Measurements from ENCODE around the gene PDE5A.
"Not testable (repeated sequence)": the region's sequence is repeated elsewhere in the genome, so short reads cannot be mapped to it uniquely, and the experiment has no call there.

The PDE5A gene

GRCh38 chr4:119659576-119659975, 31.0 kb upstream of the PDE5A start:
- Histone ChIP-seq H3K36me3 (replicated peaks) (no peaks in the 10 kb centered on the region), H3K4me1 (peaks cover 3% of the 10 kb centered on the region; the same call in 1 of the 2 replicates), H3K27me3 (ENCODE audit: low read depth) (no peaks in the 10 kb centered on the region), H3K9me3 (no peaks in the 10 kb centered on the region), H3K4me3 (no peak overlapping the region)
- in situ Hi-C loops (cut with MboI; ENCODE audit: low sequenced_read_pairs) = no loop called here
- DNase-seq (ENCODE audit: low spot score in 2 of 2) = peak; percentile 25 to 73

- Histone ChIP-seq H3K36me3 (replicated peaks) (no peaks in the 10 kb centered on the region), H3K4me3 (no peak overlapping the region), H3K9me3 (no peaks in the 10 kb centered on the region), H3K4me1 (0 out of 2 replicates have a peak, but pooled peaks cover 3% of the 10 kb centered on the region), H3K27me3 (ENCODE audit: low read depth) (no peaks in the 10 kb centered on the region)
- DNase-seq (ENCODE audit: low spot score in 2 of 2) = no peak
- in situ Hi-C loops (cut with MboI; ENCODE audit: low sequenced_read_pairs) = no loop called here
These were observed 28.6 kb upstream of the PDE5A start for GRCh38 chr4:119657111-119657611.

GRCh38 chr4:119656342-119656741, 27.7 kb upstream of the PDE5A start:
- no peak overlapping the region for H3K4me3 ChIP-seq
- no peaks in the 10 kb centered on the region for H3K9me3 ChIP-seq
- in situ Hi-C loops (cut with MboI; ENCODE audit: low sequenced_read_pairs) = no loop called here
- H3K4me1 ChIP-seq = 0 out of 2 replicates have a peak, but pooled peaks cover 3% of the 10 kb centered on the region
- no peaks in the 10 kb centered on the region for H3K36me3 ChIP-seq (replicated peaks)
- H3K27me3 ChIP-seq (ENCODE audit: low read depth) = no peaks in the 10 kb centered on the region
- no peak for DNase-seq (ENCODE audit: low spot score in 2 of 2)

GRCh38 chr4:119655111-119655837, 26.7 kb upstream of the PDE5A start:
- Histone ChIP-seq H3K9me3 (no peaks in the 10 kb centered on the region), H3K36me3 (replicated peaks) (no peaks in the 10 kb centered on the region), H3K27me3 (ENCODE audit: low read depth) (no peaks in the 10 kb centered on the region), H3K4me3 (no peak overlapping the region), H3K4me1 (0 out of 2 replicates have a peak, but pooled peaks cover 3% of the 10 kb centered on the region)
- in situ Hi-C loops (cut with MboI; ENCODE audit: low sequenced_read_pairs) = no loop called here
- DNase-seq (ENCODE audit: low spot score in 2 of 2) = no peak

GRCh38 chr4:119653990-119654389, 25.4 kb upstream of the PDE5A start:
- H3K4me1 ChIP-seq = no peaks in the 10 kb centered on the region
- H3K4me3 ChIP-seq = no peak overlapping the region
- H3K9me3 ChIP-seq = no peaks in the 10 kb centered on the region
- in situ Hi-C loops (cut with MboI; ENCODE audit: low sequenced_read_pairs) = no loop called here
- no peak for DNase-seq (ENCODE audit: low spot score in 2 of 2)
- no peaks in the 10 kb centered on the region for H3K27me3 ChIP-seq (ENCODE audit: low read depth)
- H3K36me3 ChIP-seq (replicated peaks) = no peaks in the 10 kb centered on the region

- no peaks in the 10 kb centered on the region for H3K4me1 ChIP-seq
- no peak overlapping the region for H3K4me3 ChIP-seq
- in situ Hi-C loops (cut with MboI; ENCODE audit: low sequenced_read_pairs) = no loop called here
These were observed 24.4 kb upstream of the PDE5A start for GRCh38 chr4:119652998-119653397.

GRCh38 chr4:119648398-119648797, 19.8 kb upstream of the PDE5A start:
- no peak overlapping the region for H3K4me3 ChIP-seq
- H3K36me3 ChIP-seq (replicated peaks) = no peaks in the 10 kb centered on the region
- no peak for DNase-seq (ENCODE audit: low spot score in 2 of 2)
- H3K9me3 ChIP-seq = no peaks in the 10 kb centered on the region
- H3K27me3 ChIP-seq (ENCODE audit: low read depth) = no peaks in the 10 kb centered on the region
- in situ Hi-C loops (cut with MboI; ENCODE audit: low sequenced_read_pairs) = loop anchor here (25.0 kb wide), 1 partner anchor 389 kb away; no protein-coding TSS in a partner anchor
- no peaks in the 10 kb centered on the region for H3K4me1 ChIP-seq

More at GRCh38 chr4:119652998-119653397, 24.4 kb upstream of the PDE5A start:
- no peak for DNase-seq (ENCODE audit: low spot score in 2 of 2)
- Histone ChIP-seq H3K27me3 (ENCODE audit: low read depth) (no peaks in the 10 kb centered on the region), H3K9me3 (no peaks in the 10 kb centered on the region), H3K36me3 (replicated peaks) (no peaks in the 10 kb centered on the region)

GRCh38 chr4:119647558-119647957, 19.0 kb upstream of the PDE5A start:
- no peak overlapping the region for H3K4me3 ChIP-seq
- no peaks in the 10 kb centered on the region for H3K9me3 ChIP-seq
- no peaks in the 10 kb centered on the region for H3K36me3 ChIP-seq (replicated peaks)
- in situ Hi-C loops (cut with MboI; ENCODE audit: low sequenced_read_pairs) = loop anchor here (25.0 kb wide), 1 partner anchor 390 kb away; no protein-coding TSS in a partner anchor
- no peaks in the 10 kb centered on the region for H3K27me3 ChIP-seq (ENCODE audit: low read depth)
- DNase-seq (ENCODE audit: low spot score in 2 of 2) = no peak
- H3K4me1 ChIP-seq = no peaks in the 10 kb centered on the region

- Histone ChIP-seq H3K36me3 (replicated peaks) (no peaks in the 10 kb centered on the region), H3K4me3 (no peak overlapping the region), H3K9me3 (no peaks in the 10 kb centered on the region), H3K27me3 (ENCODE audit: low read depth) (no peaks in the 10 kb centered on the region), H3K4me1 (no peaks in the 10 kb centered on the region)
- no peak for DNase-seq (ENCODE audit: low spot score in 2 of 2)
- in situ Hi-C loops (cut with MboI; ENCODE audit: low sequenced_read_pairs) = loop anchor here (25.0 kb wide), 1 partner anchor 391 kb away; no protein-coding TSS in a partner anchor
These were observed 17.9 kb upstream of the PDE5A start for GRCh38 chr4:119646347-119647071.

GRCh38 chr4:119643306-119644042, 14.9 kb upstream of the PDE5A start:
- no peaks in the 10 kb centered on the region for H3K27me3 ChIP-seq (ENCODE audit: low read depth)
- no peak overlapping the region for H3K4me3 ChIP-seq
- no peak for DNase-seq (ENCODE audit: low spot score in 2 of 2)
- in situ Hi-C loops (cut with MboI; ENCODE audit: low sequenced_read_pairs) = loop anchor here (25.0 kb wide), 1 partner anchor 394 kb away; no protein-coding TSS in a partner anchor
- no peaks in the 10 kb centered on the region for H3K4me1 ChIP-seq
- no peaks in the 10 kb centered on the region for H3K36me3 ChIP-seq (replicated peaks)
- H3K9me3 ChIP-seq = no peaks in the 10 kb centered on the region

GRCh38 chr4:119641765-119642164, 13.2 kb upstream of the PDE5A start:
- Histone ChIP-seq H3K36me3 (replicated peaks) (no peaks in the 10 kb centered on the region), H3K4me1 (no peaks in the 10 kb centered on the region), H3K4me3 (no peak overlapping the region), H3K9me3 (no peaks in the 10 kb centered on the region), H3K27me3 (ENCODE audit: low read depth) (no peaks in the 10 kb centered on the region)
- DNase-seq (ENCODE audit: low spot score in 2 of 2) = no peak
- in situ Hi-C loops (cut with MboI; ENCODE audit: low sequenced_read_pairs) = loop anchor here (25.0 kb wide), 1 partner anchor 396 kb away; no protein-coding TSS in a partner anchor

- in situ Hi-C loops (cut with MboI; ENCODE audit: low sequenced_read_pairs) = loop anchor here (25.0 kb wide), 1 partner anchor 399 kb away; no protein-coding TSS in a partner anchor
- H3K36me3 ChIP-seq (replicated peaks) = no peaks in the 10 kb centered on the region
- H3K4me1 ChIP-seq = no peaks in the 10 kb centered on the region
- H3K27me3 ChIP-seq (ENCODE audit: low read depth) = no peaks in the 10 kb centered on the region; the same call in 1 of the 2 replicates
- no peak for DNase-seq (ENCODE audit: low spot score in 2 of 2)
- H3K9me3 ChIP-seq = no peaks in the 10 kb centered on the region
- no peak overlapping the region for H3K4me3 ChIP-seq
These were observed 9.8 kb upstream of the PDE5A start for GRCh38 chr4:119638359-119638758.

- in situ Hi-C loops (cut with MboI; ENCODE audit: low sequenced_read_pairs) = loop anchor here (25.0 kb wide), 1 partner anchor 400 kb away; no protein-coding TSS in a partner anchor
- not testable (repeated sequence) for H3K36me3 ChIP-seq (replicated peaks); H3K4me3 ChIP-seq; DNase-seq (ENCODE audit: low spot score in 2 of 2); H3K27me3 ChIP-seq (ENCODE audit: low read depth); H3K9me3 ChIP-seq; H3K4me1 ChIP-seq
These were observed 8.2 kb upstream of the PDE5A start for GRCh38 chr4:119636851-119637250.
